Fibroblast of the aortic adventitia (primary cell): ENCODE data around the gene SOX9. TPM values are rescaled to one million over a fixed set of nuclear protein-coding genes. Genes with fewer than 3 reads are reported as not detected.

ENCODE experiments used
- DNase-seq: peaks from one replicate; pipeline ENCODE4 v3.0.0-alpha.2; 2010; ENCODE audit warnings: low read depth
- H3K4me3 ChIP-seq: 2 replicates; pipeline ENCODE4 v1.5.1; 2011; ENCODE audit warnings: low read depth, mild to moderate bottlenecking, control low read depth, low read length, moderate library complexity
- total RNA-seq: library from RNA; depleted of rRNA; stranded (reverse); fragments of >200 nt; gene quantifications from 2 replicates; pipeline ENCODE4 v1.2.3, GENCODE V29; 2012; ENCODE audit warnings: low replicate concordance
- TF ChIP-seq, protein P1 (sequence below): IDR thresholded peaks from 2 replicates; pipeline ENCODE4 v1.5.1; 2011; ENCODE audit warnings: mild to moderate bottlenecking, low read length, control low read depth, inconsistent platforms; ENCODE audit not compliant: insufficient read depth

The SOX9 gene
- total RNA-seq, 1 donor, result 2.1 TPM

DNA sequence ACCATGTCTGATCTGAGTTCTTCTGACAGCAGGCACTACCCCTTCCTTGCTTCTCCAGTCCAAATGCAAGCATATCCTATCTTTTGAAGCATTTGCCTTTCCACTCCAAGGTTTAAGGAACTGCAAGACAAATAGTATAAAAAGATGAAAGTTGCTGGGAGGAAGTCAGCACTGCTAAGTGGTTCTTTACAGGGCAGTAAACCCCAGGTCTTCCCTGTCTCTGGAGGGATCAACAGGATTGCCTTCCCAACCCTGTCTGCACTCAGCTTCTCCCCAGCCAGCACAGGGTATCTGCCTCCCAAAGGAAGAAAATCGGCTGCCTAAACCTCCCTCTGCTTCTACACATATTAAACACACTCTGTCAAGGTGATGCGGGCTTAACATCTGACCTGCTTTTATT lies 46.8 kb downstream of the SOX9 start:
- H3K4me3 ChIP-seq, result no peak overlapping the region
- no peak for DNase-seq
- TF ChIP-seq, protein P1, sequence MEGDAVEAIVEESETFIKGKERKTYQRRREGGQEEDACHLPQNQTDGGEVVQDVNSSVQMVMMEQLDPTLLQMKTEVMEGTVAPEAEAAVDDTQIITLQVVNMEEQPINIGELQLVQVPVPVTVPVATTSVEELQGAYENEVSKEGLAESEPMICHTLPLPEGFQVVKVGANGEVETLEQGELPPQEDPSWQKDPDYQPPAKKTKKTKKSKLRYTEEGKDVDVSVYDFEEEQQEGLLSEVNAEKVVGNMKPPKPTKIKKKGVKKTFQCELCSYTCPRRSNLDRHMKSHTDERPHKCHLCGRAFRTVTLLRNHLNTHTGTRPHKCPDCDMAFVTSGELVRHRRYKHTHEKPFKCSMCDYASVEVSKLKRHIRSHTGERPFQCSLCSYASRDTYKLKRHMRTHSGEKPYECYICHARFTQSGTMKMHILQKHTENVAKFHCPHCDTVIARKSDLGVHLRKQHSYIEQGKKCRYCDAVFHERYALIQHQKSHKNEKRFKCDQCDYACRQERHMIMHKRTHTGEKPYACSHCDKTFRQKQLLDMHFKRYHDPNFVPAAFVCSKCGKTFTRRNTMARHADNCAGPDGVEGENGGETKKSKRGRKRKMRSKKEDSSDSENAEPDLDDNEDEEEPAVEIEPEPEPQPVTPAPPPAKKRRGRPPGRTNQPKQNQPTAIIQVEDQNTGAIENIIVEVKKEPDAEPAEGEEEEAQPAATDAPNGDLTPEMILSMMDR, result no peak

DNA sequence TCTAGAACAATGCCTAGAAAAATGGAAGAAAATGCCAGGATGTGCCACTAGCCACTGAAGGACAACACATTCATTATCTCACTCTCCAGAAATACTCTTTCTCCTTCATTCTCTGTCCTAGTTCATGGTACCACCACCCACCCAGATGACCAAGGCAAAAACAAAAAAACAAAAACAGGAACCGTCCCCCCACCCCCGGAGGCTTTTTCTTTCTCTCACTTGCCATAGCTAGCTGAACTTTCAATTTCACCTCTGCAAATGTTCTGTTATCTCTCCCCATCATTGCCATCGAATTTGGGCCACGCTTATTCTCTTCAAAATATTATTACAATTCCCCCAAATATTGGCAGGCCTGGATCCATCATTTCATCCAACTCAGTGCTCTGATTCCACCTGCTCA lies 49.0 kb downstream of the SOX9 start:
- TF ChIP-seq, protein P1, result no peak
- DNase-seq, result no peak
- H3K4me3 ChIP-seq, result no peak overlapping the region

DNA sequence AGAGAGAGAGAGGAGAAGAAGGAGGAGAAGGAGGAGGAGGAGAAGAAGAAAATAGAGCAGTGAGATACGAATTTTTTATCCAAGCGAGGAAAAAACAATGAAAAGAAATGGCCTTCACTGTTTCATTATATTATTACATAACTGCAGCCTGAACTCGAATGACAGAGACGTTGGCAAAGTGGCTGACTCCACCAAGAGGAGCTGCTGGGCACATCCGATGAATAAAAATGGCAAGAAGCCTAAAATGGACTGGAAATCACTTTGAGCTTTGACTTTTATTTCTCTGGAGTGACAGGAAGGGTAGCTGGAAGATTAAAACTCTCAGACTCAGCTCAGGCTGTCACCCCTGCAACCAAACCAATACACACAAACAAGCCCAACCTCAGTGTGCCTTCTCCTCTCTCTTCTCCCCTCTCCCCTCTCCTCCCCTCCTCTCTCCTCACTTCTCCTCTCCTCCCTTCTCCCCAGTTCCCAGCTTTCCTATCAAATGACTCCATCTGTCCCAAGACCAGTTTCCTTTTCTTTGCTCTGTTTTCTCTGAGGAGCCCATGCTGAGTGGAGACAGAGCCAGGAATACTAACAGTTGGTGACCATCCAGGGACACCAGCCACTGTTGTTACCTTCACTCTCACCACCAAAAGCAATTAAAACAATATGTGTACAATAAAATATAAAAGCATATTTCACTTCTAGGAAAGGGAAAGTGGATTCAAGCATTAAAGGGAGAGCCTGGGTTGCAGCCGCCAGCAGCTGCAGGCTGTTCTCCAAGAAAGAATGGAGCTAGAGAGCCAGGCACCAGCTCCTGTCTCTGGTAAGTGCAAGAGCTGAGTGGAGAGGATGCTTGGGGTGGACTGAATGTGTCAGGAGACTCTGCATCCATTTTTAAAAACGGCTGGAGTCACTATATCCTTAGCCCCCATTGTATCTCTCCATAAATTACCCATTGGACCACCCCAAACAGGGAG lies 51.2 kb downstream of the SOX9 start:
- no peak overlapping the region for H3K4me3 ChIP-seq
- no peak for DNase-seq
- TF ChIP-seq, protein P1, result no peak

DNA sequence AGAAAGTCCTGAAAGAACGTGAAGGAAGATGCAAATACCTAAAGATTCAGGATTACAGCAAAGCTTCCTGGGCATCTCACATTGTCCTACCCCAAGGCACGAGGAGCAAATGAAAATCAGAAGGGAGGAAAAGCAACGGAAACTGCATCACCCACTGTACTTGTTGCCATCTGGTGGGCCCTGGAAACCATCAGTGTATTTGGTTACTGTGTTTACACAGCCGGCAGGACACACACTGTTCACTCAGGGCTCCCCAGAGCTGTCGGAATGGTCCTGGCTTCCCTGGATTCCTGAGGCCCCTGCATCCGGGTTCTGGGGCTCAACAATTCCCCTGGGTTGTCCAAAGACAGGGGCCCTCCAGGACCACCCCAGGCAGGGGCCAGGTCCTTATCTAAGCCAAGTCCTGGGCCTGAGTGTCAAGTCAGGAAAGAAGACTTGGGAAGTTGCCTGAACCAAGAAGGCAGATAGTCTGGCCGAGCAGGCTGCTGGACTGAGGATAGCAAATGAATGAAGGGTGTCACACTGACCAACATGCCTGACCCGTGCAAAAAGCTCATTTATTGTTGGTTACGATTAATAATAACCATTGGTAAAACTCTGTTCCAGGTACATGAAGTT lies 52.8 kb downstream of the SOX9 start:
- TF ChIP-seq, protein P1, result no peak
- H3K4me3 ChIP-seq, result no peak overlapping the region
- DNase-seq, result no peak

DNA sequence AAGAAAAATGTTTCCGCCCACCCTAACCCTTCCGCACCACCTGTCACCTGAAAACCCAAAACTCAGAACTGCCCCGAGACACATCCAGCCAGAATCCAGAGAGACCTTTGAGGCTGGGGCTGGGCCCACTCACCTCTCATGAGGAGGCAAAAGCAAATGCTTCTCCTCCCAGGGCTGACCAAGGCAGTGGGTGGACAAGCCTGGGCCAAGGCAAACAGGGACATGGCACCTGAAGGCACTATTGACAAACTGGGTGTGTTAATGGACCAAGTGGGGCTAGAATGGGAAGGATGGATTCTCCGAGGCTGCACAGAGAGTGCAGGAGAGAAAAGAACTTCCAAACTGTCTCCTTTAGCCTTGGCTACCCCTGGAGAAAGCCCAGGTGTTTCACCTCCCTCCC lies 54.4 kb downstream of the SOX9 start:
- no peak overlapping the region for H3K4me3 ChIP-seq
- TF ChIP-seq, protein P1, result no peak
- no peak for DNase-seq
